Heart right ventricle (tissue), 16 donors: ENCODE data around the gene MLEC. TPM values are rescaled to one million over a fixed set of nuclear protein-coding genes. Genes with fewer than 3 reads are reported as not detected.
A peak's percentile ranks its signal among the peaks of the same experiment; 100 is the strongest.

Experiments used
- ATAC-seq, 8 donors: fragments of 200-7000 bp; cut with Tn5 transposase; one replicate each; pipeline ENCODE4 v1.9.1; 2020; ENCODE audit warnings: mild to moderate bottlenecking in 8 of 8, moderate library complexity in 8 of 8, moderate number of reproducible peaks in 1 of 8
- DNase-seq, 2 donors: peaks; one replicate each; pipeline ENCODE4 v3.0.0-alpha.2; 2020
- H3K27ac ChIP-seq, 10 donors: fragments of 200-600 bp; sonication (generic) in 2 of 10; one replicate each; pipeline versions ENCODE4 v1.5.0 to v1.8.0; 2020 to 2022; ENCODE audit warnings: mild to moderate bottlenecking in 3 of 10
- H3K27me3 ChIP-seq, 7 donors: fragments of 200-600 bp; one replicate each; pipeline ENCODE4 v1.8.0; 2021 to 2022; ENCODE audit warnings: mild to moderate bottlenecking in 2 of 7
- H3K36me3 ChIP-seq, 9 donors: fragments of 200-600 bp; sonication (generic) in 1 of 9; one replicate each; pipeline versions ENCODE4 v1.5.0 to v1.8.0; 2020 to 2022; ENCODE audit warnings: mild to moderate bottlenecking in 2 of 9
- H3K4me1 ChIP-seq, 9 donors: fragments of 200-600 bp; sonication (generic) in 1 of 9; one replicate each; pipeline versions ENCODE4 v1.5.0 to v1.8.0; 2020 to 2022; ENCODE audit warnings: mild to moderate bottlenecking in 4 of 9
- H3K4me3 ChIP-seq, 10 donors: fragments of 200-600 bp; sonication (generic) in 2 of 10; one replicate each; pipeline versions ENCODE4 v1.5.0 to v1.8.0; 2020 to 2022; ENCODE audit warnings: mild to moderate bottlenecking in 7 of 10, moderate library complexity in 2 of 10
- H3K9me3 ChIP-seq, 11 donors: fragments of 200-600 bp in 10 of 11; sonication (generic) in 2 of 11; one replicate each; pipeline versions ENCODE4 v1.5.0 to v1.8.0; 2013 to 2022; ENCODE audit warnings: mild to moderate bottlenecking in 2 of 11, control low read depth in 1 of 11, moderate library complexity in 1 of 11
- WGBS, 2 donors: extraction: QIAGEN DNeasy Blood & Tissue Kit; methylation state at CpG; one replicate each; pipeline ENCODE4 v1.1.7; 2013; ENCODE audit warnings: inconsistent platforms in 1 of 2; 5-methylcytosine and 5-hydroxymethylcytosine counted together
- intact Hi-C, 10 donors: fragments of 100-400 bp; cut with DNase I; formaldehyde crosslinking; loops; one replicate each; pipeline versions ENCODE4 v1.11.1 to v1.14.2; 2022
- polyA plus RNA-seq, 2 donors: library from polyadenylated mRNA; stranded (reverse); fragments of 200-250 nt; gene quantifications; one replicate each; pipeline ENCODE4 v1.2.3, GENCODE V29; 2013
- total RNA-seq, 10 donors: library from RNA; stranded (reverse); fragmentation: NEBNext Ultra II Directional in 3 of 10; extraction: Animal tissue kit (Norgen Biotek cat#: 25700) in 3 of 10; gene quantifications; one replicate each; pipeline versions ENCODE4 v1.2.1 to v1.2.4, GENCODE V29; 2021 to 2023
- TF ChIP-seq, protein P1 (sequence below), 9 donors: fragments of 200-600 bp; sonication (generic) in 2 of 9; IDR thresholded peaks; one replicate each; pipeline versions ENCODE4 v1.5.0 to v1.8.0; 2021 to 2022; ENCODE audit warnings: antibody characterized with exemption in 9 of 9, mild to moderate bottlenecking in 5 of 9, moderate library complexity in 1 of 9
- donor health status: Arrhythmogenic right ventricular cardiomyopathy.
- donor health status: ischemic (EF 13 %, LVEDD 7.1; RV severe dilation, severe dysfunction).
- donor health status: healthy with polysubstance abuse.
- donor health status: DM: no; HTN: yes; CAD: no.
- donor health status: DM: no; HTN: no; CAD: no.
- donor health status: ischemic (EF 25% LVEDD 6.9; RV normal size, moderate dysfunction).
- donor health status: ischemic (EF 25% LVEDD 5.7; RV mildly dilated, moderate dysfunction).
- donor health status: healthy.
- donor health status: DM: yes; HTN: yes; CAD: no.
- donor health status: Ischemic cardiomyopathy.
- donor health status: ischemic (EF 35%, LVEDD 5.7; RV mildly dilated, moderate dysfunction).
- donor health status: nonischemic (EF 11% LVEDD 7.7; RV severe dilation, severe dysfunction).
- donor health status: DM: yes; HTN: yes; CAD: no.
- donor health status: PGD.
- donor health status: ischemic (EF 29% LVEDD 5.4; RV normal size, mild dysfunction).
- donor health status: nonischemic (EF 23%, LVEDD 6.1; RV moderate dilation, normal function).

MLEC gene
- total and polyA plus RNA-seq, 12 donors: 35.3 to 179 (median 112) TPM

- H3K9me3 ChIP-seq: no peaks in the 10 kb centered on the region
- peaks cover 0 to 39% (median 0%) of the 10 kb centered on the region in 9 donors for H3K36me3 ChIP-seq
- ATAC-seq (no peak), DNase-seq (no peak)
- H3K4me1 ChIP-seq: peaks cover 0 to 12% (median 4%) of the 10 kb centered on the region in 9 donors
- H3K4me3 ChIP-seq: no peak overlapping the region
- TF ChIP-seq, protein P1, sequence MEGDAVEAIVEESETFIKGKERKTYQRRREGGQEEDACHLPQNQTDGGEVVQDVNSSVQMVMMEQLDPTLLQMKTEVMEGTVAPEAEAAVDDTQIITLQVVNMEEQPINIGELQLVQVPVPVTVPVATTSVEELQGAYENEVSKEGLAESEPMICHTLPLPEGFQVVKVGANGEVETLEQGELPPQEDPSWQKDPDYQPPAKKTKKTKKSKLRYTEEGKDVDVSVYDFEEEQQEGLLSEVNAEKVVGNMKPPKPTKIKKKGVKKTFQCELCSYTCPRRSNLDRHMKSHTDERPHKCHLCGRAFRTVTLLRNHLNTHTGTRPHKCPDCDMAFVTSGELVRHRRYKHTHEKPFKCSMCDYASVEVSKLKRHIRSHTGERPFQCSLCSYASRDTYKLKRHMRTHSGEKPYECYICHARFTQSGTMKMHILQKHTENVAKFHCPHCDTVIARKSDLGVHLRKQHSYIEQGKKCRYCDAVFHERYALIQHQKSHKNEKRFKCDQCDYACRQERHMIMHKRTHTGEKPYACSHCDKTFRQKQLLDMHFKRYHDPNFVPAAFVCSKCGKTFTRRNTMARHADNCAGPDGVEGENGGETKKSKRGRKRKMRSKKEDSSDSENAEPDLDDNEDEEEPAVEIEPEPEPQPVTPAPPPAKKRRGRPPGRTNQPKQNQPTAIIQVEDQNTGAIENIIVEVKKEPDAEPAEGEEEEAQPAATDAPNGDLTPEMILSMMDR (IDR thresholded peaks at IDR 0.05): no peak
- H3K27ac ChIP-seq: no peak overlapping the region
- intact Hi-C loops: no loop called here
- H3K27me3 ChIP-seq: no peaks in the 10 kb centered on the region
- WGBS, 2 donors: 76 to 79% methylated on average over 5 of the region's 5 CpGs
Measured at GRCh38 chr12:120663741-120664140, 23.2 kb upstream of the MLEC start.

GRCh38 chr12:120666571-120667390, 20.2 kb upstream of the MLEC start:
- Histone ChIP-seq H3K27ac (no peak overlapping the region), H3K9me3 (no peaks in the 10 kb centered on the region), H3K27me3 (no peaks in the 10 kb centered on the region), H3K36me3 (peaks cover 0 to 24% (median 0%) of the 10 kb centered on the region in 9 donors), H3K4me1 (peaks cover 0 to 10% (median 4%) of the 10 kb centered on the region in 9 donors), H3K4me3 (no peak overlapping the region)
- intact Hi-C loops: no loop called here
- TF ChIP-seq, protein P1 (IDR thresholded peaks at IDR 0.05): no peak
- DNase-seq (no peak), ATAC-seq (peak in 2 of 8 donors; percentile 6 to 34)
- 78 to 79% methylated on average over 34 of the region's 34 CpGs for WGBS, 2 donors

DNA sequence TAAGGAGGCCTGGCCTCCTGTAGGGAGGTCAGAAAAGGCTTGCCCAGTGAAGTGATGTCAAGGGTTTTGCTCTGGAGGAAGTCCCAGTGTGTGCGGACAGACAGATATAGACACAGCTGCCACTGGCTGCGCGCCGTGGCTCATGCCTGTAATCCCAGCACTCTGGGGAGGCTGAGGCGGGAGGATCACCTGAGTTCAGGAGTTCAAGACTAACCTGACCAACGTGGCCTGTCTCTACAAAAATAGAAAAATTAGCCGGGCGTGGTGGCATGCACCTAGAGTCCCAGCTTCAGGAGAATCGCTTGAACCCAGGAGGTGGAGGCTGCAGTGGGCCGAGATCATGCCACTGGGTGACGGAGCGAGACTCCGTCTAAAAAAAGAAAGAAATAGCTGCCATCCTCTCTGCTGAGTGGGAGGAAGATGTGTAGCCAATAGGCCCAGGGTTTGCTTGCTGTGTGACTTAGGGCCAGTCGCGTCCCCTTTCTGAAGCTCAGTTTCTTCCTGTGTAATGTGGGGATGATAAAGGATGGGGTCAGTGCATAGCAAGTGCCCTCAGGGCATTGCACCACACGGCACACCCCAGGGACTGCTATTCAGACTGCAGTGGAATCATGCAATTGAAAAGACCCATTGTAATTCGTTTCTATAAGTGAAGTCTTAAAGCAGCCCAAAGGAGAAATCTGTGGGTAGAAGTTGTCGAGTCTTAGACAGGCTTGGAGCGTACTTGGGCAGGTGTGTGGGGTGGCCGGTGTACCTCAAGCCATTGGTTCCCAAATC, 18.7 kb upstream of the MLEC start:
- 86 to 88% methylated on average over 20 of the region's 20 CpGs for WGBS, 2 donors

More for the DNA sequence above, 18.7 kb upstream of the MLEC start:
- H3K9me3 ChIP-seq: no peaks in the 10 kb centered on the region
- TF ChIP-seq, protein P1 (IDR thresholded peaks at IDR 0.05): no peak
- intact Hi-C loops: no loop called here
- no peak overlapping the region for H3K4me3 ChIP-seq
- DNase-seq (no peak), ATAC-seq (no peak)
- peaks cover 0 to 10% (median 4%) of the 10 kb centered on the region in 9 donors for H3K4me1 ChIP-seq
- no peak overlapping the region for H3K27ac ChIP-seq
- H3K27me3 ChIP-seq: no peaks in the 10 kb centered on the region
- peaks cover 0 to 9% (median 0%) of the 10 kb centered on the region in 9 donors for H3K36me3 ChIP-seq
